HG02588 (cell line): ENCODE measurements around the gene FYB2.
A peak's percentile ranks its signal among the peaks of the same experiment; 100 is the strongest.

Source experiments
- ATAC-seq: cut with Tn5 transposase; IDR thresholded peaks from one replicate; pipeline ENCODE4 v1.9.1; 2021; ENCODE audit warnings: mild to moderate bottlenecking, moderate library complexity; ENCODE audit not compliant: unreplicated experiment

Gene FYB2

GRCh38 chr1:56835657-56836056 lies 16.5 kb upstream of the FYB2 start:
- ATAC-seq = no peak

- no peak for ATAC-seq
Measured at GRCh38 chr1:56834137-56834900, 15.1 kb upstream of the FYB2 start.

- no peak for ATAC-seq
Measured at GRCh38 chr1:56833088-56833487, 13.9 kb upstream of the FYB2 start.

- ATAC-seq = peak; percentile 59
Measured at GRCh38 chr1:56831871-56832693, 12.9 kb upstream of the FYB2 start.

GRCh38 chr1:56830052-56830451 lies 10.8 kb upstream of the FYB2 start:
- no peak for ATAC-seq

- ATAC-seq = no peak
Measured at GRCh38 chr1:56827711-56828110, 8.5 kb upstream of the FYB2 start.

- ATAC-seq = no peak
Measured at GRCh38 chr1:56825436-56825835, 6.2 kb upstream of the FYB2 start.

GRCh38 chr1:56824938-56825337 lies 5.7 kb upstream of the FYB2 start:
- no peak for ATAC-seq

GRCh38 chr1:56824271-56824670 lies 5.1 kb upstream of the FYB2 start:
- ATAC-seq = no peak

- ATAC-seq = no peak
Measured at GRCh38 chr1:56821462-56821797, 2.2 kb upstream of the FYB2 start.

- ATAC-seq = peak; percentile 48
Measured at GRCh38 chr1:56820755-56821461, 1.7 kb upstream of the FYB2 start.

- no peak for ATAC-seq
Measured at GRCh38 chr1:56817716-56818463, 1.3 kb downstream of the FYB2 start.

GRCh38 chr1:56816909-56817308 lies 2.3 kb downstream of the FYB2 start:
- peak; percentile 70 for ATAC-seq

- peak; percentile 43 for ATAC-seq
Measured at GRCh38 chr1:56816264-56816663, 2.9 kb downstream of the FYB2 start.

GRCh38 chr1:56814205-56814604 lies 5.0 kb downstream of the FYB2 start:
- no peak for ATAC-seq

GRCh38 chr1:56811331-56811730 lies 7.9 kb downstream of the FYB2 start:
- no peak for ATAC-seq

GRCh38 chr1:56808410-56808809 lies 10.8 kb downstream of the FYB2 start:
- ATAC-seq = no peak

GRCh38 chr1:56806804-56807203 lies 12.4 kb downstream of the FYB2 start:
- ATAC-seq = no peak

- peak; percentile 76 for ATAC-seq
Measured at GRCh38 chr1:56803561-56804156, 15.5 kb downstream of the FYB2 start.

GRCh38 chr1:56799605-56800400 lies 19.4 kb downstream of the FYB2 start:
- ATAC-seq = no peak
